GM18499 (cell line): ENCODE data around the gene FKTN.

ENCODE experiments used
- ATAC-seq: cut with Tn5 transposase; IDR thresholded peaks from one replicate; pipeline ENCODE4 v1.9.1; 2021; ENCODE audit warnings: moderate number of reproducible peaks; ENCODE audit not compliant: insufficient read depth, unreplicated experiment

The FKTN gene

DNA sequence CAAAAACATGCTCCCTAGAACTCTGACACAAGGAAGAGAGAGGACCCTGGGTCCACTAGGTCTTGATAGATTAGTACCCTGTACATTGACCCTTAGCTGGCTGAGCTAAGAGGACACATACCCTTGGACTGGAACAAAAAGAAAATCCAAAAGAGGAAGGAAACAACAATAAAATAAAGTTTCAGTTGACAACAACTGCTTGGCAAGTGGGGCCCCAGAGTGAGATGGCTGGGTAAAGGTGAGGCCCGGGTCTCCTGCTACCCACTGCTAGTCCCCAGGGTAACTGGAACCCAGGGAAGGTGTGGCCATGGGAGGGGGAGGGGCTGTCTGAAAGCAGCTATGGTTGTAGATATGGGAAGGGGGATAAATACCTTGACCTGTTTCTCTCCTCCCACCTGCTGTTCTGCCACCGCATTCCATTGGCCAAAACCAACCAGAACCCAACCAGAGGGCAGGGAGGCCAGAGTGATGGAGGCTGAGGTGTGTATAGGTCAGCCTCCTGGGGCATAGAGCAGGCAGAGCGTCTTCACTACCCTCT, 116.0 kb downstream of the FKTN start:
- ATAC-seq = no peak

DNA sequence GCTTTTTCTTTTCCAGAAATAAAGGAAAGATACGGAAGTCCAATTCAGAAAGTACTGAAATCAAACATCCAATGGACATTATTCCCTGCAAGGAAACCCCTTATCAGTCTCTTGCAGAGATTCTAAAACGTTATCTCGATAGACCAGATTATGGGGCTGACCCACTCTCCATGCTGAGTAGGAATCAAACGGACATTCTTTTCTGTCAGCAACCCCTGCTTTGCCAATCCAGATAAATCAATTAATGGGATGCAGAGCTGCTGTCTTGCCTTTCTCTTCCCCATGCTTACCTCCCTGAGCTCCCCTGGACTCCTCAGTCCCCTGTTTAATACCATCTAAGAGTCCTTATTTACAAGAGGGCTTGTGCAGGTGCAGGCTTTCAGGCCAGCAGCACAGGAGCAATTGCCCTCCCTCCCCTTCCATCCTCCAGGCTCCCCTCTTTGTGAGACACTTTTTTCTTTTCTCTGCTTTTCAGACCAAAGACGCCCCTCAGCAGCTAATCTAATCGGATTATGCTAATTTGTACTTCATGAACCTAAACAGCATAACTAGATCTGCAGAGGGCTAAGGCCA, 118.5 kb downstream of the FKTN start:
- no peak for ATAC-seq

DNA sequence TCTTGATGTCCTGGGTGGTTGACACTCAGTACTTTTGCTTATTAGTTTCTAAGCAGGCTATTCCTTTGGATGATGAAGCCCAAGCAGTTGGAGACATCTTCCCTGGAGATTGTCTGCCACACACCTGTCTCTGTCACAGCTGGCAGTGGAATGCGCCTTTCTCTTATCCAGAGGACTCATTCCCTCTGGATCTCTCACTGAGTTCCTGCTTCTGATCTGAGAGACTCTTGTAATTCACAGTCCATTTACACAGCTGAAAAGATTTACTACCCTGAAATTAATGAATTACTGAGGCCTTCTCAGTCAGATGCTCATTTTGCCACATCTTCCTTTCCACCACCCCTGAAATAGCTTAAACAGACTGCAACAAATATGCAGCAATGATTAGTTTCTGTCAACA, 120.2 kb downstream of the FKTN start:
- ATAC-seq = no peak

DNA sequence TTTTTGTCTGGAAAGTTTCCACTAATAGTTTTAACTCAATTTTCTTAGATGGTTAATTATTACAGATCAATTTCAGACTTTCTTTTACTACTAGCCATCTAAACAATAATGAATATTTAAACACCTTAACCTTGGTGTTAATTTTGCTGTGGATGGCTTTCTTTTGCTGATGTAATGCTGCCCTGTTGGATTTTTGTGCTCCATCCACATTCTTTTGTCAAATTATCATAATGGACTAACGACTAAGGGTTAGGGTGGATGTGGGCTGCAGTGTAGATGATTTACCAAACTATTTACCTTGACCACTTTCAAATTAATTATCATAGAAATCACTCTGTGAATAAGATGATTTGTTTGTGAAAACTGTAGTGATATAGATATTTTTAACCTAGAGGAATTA, 120.8 kb downstream of the FKTN start:
- no peak for ATAC-seq

DNA sequence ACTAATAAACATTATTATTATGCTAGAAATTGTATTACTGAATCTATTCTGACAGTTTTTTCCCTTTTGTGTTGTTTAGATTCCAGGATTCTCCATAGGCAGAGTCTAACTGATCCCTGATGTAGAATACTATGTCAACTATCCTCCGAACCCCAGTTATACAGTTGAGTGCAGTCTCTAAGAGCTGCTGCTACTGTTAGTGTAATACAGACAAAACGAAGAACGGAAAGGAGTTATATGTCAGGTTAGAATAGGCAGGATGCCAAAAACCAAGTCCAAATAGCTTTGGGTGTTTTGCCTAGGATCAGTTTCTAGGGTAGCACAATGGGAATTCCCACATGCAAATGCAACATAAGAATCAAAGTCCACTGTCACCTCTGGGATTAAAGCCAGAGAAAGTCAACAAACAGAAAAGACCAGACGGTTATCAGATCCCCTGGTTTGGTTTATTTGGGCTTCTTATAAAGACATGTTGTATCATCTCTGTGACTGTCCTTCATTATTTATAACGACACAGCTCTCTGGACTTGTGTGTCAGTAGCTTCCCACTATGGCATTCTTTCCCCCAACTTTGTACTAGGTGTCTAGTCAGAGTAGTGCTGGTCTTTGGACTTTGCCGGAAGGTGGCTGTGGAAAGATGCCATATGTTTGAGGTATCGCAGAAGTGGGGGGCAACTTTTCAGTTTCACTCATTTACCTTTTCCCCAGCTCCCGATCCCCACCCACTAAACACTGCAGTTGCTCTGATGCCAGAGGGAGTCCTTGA, 121.5 kb downstream of the FKTN start:
- no peak for ATAC-seq

DNA sequence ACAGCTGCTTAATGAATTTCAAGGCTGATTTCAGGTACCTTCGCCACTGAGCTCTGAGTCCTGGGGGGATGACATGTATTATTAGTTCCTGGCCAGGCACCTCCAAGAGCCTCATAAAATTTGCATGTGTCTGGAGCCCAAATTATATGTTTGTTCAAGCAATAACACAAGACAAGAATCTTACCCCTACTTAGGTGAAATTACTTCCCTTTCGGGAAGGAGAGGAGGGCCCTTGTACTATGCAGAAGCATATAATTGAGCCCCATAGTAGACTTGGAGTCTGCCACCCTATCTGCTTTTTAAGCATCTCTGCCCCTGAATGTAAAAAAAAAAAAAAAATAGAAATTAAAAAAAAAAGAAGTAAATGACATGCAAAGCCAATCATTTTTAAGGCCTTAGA, 123.4 kb downstream of the FKTN start:
- no peak for ATAC-seq

DNA sequence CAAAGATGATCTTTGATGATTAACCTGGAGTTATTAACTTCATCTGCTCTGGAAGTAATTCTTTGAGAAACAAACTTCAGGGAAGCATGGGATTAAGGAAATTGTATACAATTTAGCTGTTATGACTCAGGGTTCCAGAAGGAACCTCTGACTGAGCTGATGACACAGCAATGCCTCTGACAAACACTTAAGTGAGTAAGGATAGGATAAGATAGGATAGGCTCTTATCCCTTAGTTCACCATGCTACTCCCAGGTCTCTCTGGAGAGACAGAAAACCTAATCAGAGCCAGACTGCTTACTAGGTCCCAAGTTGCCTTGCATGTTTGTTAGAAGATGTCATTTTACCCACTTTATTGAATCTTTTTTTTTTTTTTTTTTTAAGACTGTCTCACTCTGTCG, 123.8 kb downstream of the FKTN start:
- ATAC-seq = no peak

DNA sequence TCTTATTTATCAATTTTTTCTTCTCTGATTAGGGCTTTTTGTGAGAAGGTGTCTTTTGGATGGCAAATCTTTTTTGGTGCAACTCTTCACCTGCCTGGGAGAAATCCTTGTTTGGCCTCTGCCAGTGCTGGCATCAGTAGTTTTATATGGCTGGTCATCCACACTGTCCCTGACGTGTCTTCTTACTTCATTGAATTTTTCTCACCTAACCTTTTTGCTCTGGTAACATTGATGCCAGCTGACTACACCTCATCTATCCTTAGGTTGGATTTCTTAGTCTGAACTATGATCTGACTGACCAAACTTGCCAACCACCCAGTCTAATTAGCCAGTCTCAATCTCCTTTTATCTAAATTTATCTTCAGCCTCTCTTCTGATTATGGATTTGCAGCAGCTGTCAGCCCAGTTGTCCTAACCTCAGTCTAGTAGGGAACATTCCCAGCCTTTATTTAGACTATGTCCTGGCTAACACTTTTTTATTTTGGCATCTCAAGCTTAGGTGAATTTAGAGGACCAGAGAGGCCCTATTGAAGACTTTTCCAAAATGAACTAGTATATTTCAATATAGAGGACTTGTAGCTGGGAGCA, 125.9 kb downstream of the FKTN start:
- ATAC-seq = no peak

DNA sequence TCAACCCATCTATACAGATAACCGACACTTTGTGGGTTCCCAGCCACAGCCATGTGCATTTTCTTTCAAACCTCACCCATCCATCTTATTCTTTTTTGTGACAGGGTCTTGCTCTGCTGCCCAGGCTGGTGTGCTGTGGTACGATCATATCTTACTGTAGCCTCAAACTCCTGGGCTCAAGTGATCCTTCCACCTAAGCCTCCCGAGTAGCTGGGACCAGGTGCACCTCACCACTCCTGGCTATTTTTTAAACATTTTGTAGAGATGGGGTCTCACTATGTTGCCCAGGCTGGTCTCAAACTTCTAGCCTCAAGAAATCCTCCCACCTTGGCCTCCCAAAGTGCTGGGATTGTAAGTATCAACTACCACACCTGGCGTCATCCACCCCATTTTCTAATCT, 129.0 kb downstream of the FKTN start:
- ATAC-seq = no peak
